Nephron (organoid): ENCODE measurements around the gene RSBN1L.

ENCODE experiments used
- H3K27ac Mint-ChIP-seq, 3 experiments: 2 replicates each; pipeline ENCODE4 v1.8.0; 2020; ENCODE audit warnings: mixed read lengths in 3 of 3, mild to moderate bottlenecking in 2 of 3, moderate library complexity in 1 of 3
- H3K27me3 Mint-ChIP-seq: 2 replicates; pipeline ENCODE4 v1.8.0; 2021; ENCODE audit warnings: low read depth, mild to moderate bottlenecking, moderate library complexity, mixed read lengths
- H3K36me3 Mint-ChIP-seq: 2 replicates; pipeline ENCODE4 v1.8.0; 2020; ENCODE audit warnings: low read depth, mixed read lengths
- H3K4me1 Mint-ChIP-seq: 2 replicates; pipeline ENCODE4 v1.8.0; 2020; ENCODE audit warnings: mixed read lengths
- H3K4me3 Mint-ChIP-seq, 3 experiments: 2 replicates each; pipeline ENCODE4 v1.8.0; 2020; ENCODE audit warnings: mild to moderate bottlenecking in 3 of 3, mixed read lengths in 3 of 3, moderate library complexity in 2 of 3
- H3K9me3 Mint-ChIP-seq: 2 replicates; pipeline ENCODE4 v1.8.0; 2020; ENCODE audit warnings: mixed read lengths
- TF ChIP-seq, protein P1 (sequence below), 3 experiments: fragments of 200-600 bp; sonication (generic); IDR thresholded peaks; one replicate each; pipeline ENCODE4 v1.5.0; 2021; ENCODE audit warnings: antibody characterized with exemption in 3 of 3; ENCODE audit not compliant: unreplicated experiment in 3 of 3

The RSBN1L gene

DNA sequence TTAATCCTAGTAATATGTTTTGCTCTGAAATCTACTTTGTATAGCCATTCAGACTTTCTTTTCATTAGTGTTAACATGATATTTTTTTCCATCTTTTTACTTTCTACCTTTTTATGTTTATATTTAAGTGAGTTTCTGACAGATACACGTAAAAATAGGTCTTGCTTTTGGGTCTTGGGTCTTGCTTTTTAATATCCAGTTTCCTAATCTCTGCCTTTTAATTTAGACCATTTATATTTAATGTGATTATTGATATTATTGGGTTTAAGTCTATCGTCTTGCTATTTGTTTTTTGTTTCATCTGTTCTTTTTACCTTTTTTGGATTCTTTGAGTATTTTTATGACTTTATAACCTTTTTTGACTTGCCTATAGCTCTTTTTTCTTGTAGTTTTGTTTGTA is 110.2 kb downstream of the RSBN1L start:
- Mint-ChIP-seq H3K9me3 (peaks cover 46% of the 10 kb centered on the region), H3K4me3 (no peak overlapping the region), H3K36me3 (peaks cover 62% of the 10 kb centered on the region), H3K4me1 (peaks cover under 1% of the 10 kb centered on the region), H3K27me3 (no peaks in the 10 kb centered on the region), H3K27ac (no peak overlapping the region)
- TF ChIP-seq, protein P1, sequence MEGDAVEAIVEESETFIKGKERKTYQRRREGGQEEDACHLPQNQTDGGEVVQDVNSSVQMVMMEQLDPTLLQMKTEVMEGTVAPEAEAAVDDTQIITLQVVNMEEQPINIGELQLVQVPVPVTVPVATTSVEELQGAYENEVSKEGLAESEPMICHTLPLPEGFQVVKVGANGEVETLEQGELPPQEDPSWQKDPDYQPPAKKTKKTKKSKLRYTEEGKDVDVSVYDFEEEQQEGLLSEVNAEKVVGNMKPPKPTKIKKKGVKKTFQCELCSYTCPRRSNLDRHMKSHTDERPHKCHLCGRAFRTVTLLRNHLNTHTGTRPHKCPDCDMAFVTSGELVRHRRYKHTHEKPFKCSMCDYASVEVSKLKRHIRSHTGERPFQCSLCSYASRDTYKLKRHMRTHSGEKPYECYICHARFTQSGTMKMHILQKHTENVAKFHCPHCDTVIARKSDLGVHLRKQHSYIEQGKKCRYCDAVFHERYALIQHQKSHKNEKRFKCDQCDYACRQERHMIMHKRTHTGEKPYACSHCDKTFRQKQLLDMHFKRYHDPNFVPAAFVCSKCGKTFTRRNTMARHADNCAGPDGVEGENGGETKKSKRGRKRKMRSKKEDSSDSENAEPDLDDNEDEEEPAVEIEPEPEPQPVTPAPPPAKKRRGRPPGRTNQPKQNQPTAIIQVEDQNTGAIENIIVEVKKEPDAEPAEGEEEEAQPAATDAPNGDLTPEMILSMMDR (IDR thresholded peaks at IDR 0.05; ENCODE audit: unreplicated experiment in 3 of 3), result no peak

DNA sequence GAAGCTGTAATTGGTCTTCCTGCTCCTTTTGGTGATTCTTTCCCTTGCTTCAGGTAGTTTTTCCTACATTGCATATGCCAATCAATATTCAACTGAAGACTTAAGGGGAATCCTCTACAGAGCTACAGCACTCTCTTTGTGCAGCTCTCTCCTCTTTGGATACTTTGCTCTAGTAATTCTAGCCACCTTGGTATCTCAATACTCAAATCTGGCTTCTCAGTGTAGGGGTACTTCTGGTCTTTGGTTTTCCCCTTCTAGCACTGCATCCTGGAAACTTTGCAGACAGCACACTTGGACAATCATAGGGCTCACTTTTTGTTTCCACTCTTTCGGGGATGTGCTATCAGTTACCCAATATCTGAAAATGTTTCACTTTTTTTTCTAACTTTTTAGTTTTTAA is 112.3 kb downstream of the RSBN1L start:
- no peak overlapping the region for H3K4me3 Mint-ChIP-seq
- H3K27me3 Mint-ChIP-seq, result no peaks in the 10 kb centered on the region
- TF ChIP-seq, protein P1 (IDR thresholded peaks at IDR 0.05; ENCODE audit: unreplicated experiment in 3 of 3), result no peak
- peaks cover 61% of the 10 kb centered on the region for H3K36me3 Mint-ChIP-seq
- peaks cover 49% of the 10 kb centered on the region for H3K9me3 Mint-ChIP-seq
- H3K27ac Mint-ChIP-seq, result no peak overlapping the region
- H3K4me1 Mint-ChIP-seq, result peaks cover 7% of the 10 kb centered on the region

DNA sequence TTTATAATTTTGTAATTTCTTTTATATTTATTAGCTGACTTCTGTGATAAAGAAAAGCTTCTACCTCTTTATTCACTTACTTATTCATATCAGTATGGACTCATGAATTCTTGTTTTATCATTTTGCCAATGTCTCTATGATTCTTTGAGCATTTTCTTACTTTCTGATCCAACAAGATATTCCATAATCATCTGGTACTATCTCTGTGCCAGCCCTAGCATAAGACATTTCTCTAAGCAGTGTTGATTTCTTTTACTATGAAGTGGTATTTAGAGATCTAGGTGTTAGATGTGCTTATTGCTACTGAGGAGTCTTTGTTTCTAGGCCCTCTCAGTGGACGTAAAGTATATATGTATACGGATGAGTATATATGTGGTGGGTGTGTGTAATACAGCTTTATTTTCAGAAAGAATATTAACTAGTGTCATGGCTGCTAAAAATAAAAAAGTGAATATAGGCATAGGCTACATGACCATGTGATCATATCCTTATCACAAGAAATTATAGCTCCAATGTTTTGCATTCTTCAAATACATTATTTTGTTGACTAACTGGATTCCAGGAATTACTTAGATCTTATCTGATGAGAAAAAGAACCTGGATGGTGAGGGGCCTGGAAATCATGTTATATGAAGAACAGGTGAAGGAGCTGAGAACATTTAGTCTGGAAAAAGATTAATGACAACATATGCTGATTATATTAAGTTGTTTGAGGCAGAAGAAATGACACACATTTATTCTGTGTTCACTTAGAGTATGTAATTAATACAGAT is 115.4 kb downstream of the RSBN1L start:
- no peaks in the 10 kb centered on the region for H3K27me3 Mint-ChIP-seq
- peaks cover 7% of the 10 kb centered on the region for H3K4me1 Mint-ChIP-seq
- H3K27ac Mint-ChIP-seq, result no peak overlapping the region
- TF ChIP-seq, protein P1 (IDR thresholded peaks at IDR 0.05; ENCODE audit: unreplicated experiment in 3 of 3), result no peak
- no peak overlapping the region for H3K4me3 Mint-ChIP-seq
- peaks cover 52% of the 10 kb centered on the region for H3K36me3 Mint-ChIP-seq
- peaks cover 39% of the 10 kb centered on the region for H3K9me3 Mint-ChIP-seq

DNA sequence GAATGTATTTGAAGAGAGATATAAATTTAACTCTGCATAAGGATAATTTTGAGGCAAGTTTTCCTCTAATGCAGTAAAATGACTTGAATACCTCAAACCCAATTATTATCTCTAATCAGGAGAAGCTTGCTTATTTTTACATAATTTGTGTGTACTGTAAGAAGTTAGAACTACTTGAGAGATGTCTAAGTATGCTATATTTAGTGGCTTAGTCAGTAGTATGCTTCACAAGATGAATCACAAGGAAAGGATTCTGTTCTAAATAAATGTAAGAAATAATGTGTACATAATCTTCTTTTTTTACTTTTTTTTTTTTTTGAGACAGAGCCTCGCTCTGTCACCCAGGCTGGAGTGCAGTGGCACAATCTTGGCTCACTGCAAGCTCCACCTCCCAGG is 116.0 kb downstream of the RSBN1L start:
- Mint-ChIP-seq H3K4me3 (no peak overlapping the region), H3K27me3 (no peaks in the 10 kb centered on the region), H3K9me3 (peaks cover 40% of the 10 kb centered on the region), H3K36me3 (peaks cover 52% of the 10 kb centered on the region), H3K27ac (no peak overlapping the region), H3K4me1 (peaks cover 7% of the 10 kb centered on the region)
- TF ChIP-seq, protein P1 (IDR thresholded peaks at IDR 0.05; ENCODE audit: unreplicated experiment in 3 of 3), result no peak

DNA sequence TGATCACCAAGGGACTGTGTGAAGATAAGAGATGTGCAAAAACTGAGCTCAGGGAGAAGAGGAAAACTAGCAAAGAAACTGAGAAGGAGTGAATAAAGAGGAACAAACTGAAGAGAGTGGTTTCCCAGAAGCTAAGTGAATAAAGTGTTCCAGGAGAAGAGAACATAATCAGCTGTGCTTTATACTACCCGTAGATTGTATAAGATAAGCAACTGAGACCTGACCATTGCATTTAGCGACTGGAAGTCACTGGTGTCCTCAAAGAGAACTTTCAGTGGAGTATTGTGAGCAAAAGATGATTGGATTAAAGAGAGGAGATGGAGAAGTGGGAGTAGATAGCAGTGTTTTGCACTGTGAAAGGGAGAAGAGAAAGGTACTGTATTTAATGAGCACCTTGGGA is 116.9 kb downstream of the RSBN1L start:
- Mint-ChIP-seq H3K27ac (no peak overlapping the region), H3K27me3 (no peaks in the 10 kb centered on the region), H3K36me3 (peaks cover 52% of the 10 kb centered on the region), H3K4me3 (no peak overlapping the region), H3K9me3 (peaks cover 39% of the 10 kb centered on the region), H3K4me1 (peaks cover 7% of the 10 kb centered on the region)
- TF ChIP-seq, protein P1 (IDR thresholded peaks at IDR 0.05; ENCODE audit: unreplicated experiment in 3 of 3), result no peak

DNA sequence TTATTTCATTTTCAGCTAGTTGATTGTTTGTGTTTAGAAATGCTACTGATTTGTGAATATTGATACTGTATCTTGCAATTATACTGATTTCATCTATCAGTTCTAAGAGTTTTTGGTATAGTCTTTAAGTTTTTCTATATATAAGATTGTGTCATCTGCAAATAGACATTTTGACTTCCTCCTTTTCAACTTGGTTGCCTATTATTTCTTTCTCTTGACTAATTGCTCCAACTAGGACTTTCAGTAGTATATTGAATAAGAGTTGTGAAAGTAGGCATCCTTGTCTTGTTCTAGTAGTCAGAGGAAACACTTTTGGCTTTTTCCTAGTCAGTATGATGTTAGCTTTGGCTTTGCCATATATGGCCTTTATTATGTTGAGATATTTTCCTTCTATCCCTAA is 122.8 kb downstream of the RSBN1L start:
- peaks cover 88% of the 10 kb centered on the region for H3K36me3 Mint-ChIP-seq
- H3K27ac Mint-ChIP-seq, result no peak overlapping the region
- TF ChIP-seq, protein P1 (IDR thresholded peaks at IDR 0.05; ENCODE audit: unreplicated experiment in 3 of 3), result no peak
- no peaks in the 10 kb centered on the region for H3K4me1 Mint-ChIP-seq
- no peak overlapping the region for H3K4me3 Mint-ChIP-seq
- H3K27me3 Mint-ChIP-seq, result no peaks in the 10 kb centered on the region
- peaks cover 78% of the 10 kb centered on the region for H3K9me3 Mint-ChIP-seq
